HCT116 (cell line): ENCODE measurements around the gene CST8. TPM values are rescaled to one million over a fixed set of nuclear protein-coding genes. Genes with fewer than 3 reads are reported as not detected.

ENCODE experiments used
- ATAC-seq: fragments of 200-7000 bp; cut with Tn5 transposase; 2 replicates; pipeline ENCODE4 v1.9.1; 2020; ENCODE audit warnings: mild to moderate bottlenecking, moderate library complexity
- BruUV-seq: library from RNA; stranded (reverse); fragments of 400-500 nt; replicated peaks from 2 replicates; lab custom pipeline; 2021; lab: Mats Ljungman, UMichigan
- CTCF ChIA-PET: fragments of 300-600 bp; sonication (Branson Sonifier 250); formaldehyde crosslinking; loops from one replicate; lab custom pipeline; 2021; ENCODE audit warnings: antibody characterized with exemption; lab: Charles Lee
- POLR2A ChIA-PET: fragments of 300-600, 350-600 bp; sonication (Branson Sonifier 250); formaldehyde crosslinking; loops from one replicate; lab custom pipeline; 2021; ENCODE audit warnings: antibody characterized with exemption; lab: Charles Lee
- RAD21 ChIA-PET, 2 experiments: fragments of 300-600 bp; sonication (Branson Sonifier 250); formaldehyde crosslinking; loops; one replicate each; lab custom pipeline; 2023; ENCODE audit warnings: low total read pairs in 2 of 2; ENCODE audit not compliant: uncharacterized antibody in 2 of 2, unreplicated experiment in 2 of 2, low non-redundant PET in 1 of 2; lab: Charles Lee
- DNase-seq: peaks from one replicate; pipeline ENCODE4 v3.0.0-alpha.2; 2010; ENCODE audit warnings: low read depth, low spot score
- H2AFZ ChIP-seq: fragments of 200-600 bp; shearing (Covaris generic), sonication (generic); 2 replicates; pipeline ENCODE4 v1.6.1; 2017; ENCODE audit warnings: low read depth, mixed run types, mixed read lengths, antibody characterized with exemption, low read length; ENCODE audit not compliant: poor library complexity, severe bottlenecking
- H3K27ac ChIP-seq: 2 replicates; pipeline ENCODE4 v1.5.1; 2012; ENCODE audit warnings: low read depth, low read length
- H3K27me3 ChIP-seq: fragments of 200-600 bp; sonication (generic); 2 replicates; pipeline ENCODE4 v1.6.1; 2016; ENCODE audit warnings: mixed run types, low read length, mixed read lengths; ENCODE audit not compliant: insufficient read depth
- H3K36me3 ChIP-seq, 2 experiments: fragments of 200-500 bp in 1 of 2; fragments of 200-600 bp in 1 of 2; sonication (Bioruptor generic) in 1 of 2; sonication (generic) in 1 of 2; 2 replicates each; pipeline versions ENCODE4 v1.5.1 to v1.6.1; 2014 to 2016; ENCODE audit warnings: low read length in 2 of 2, inconsistent platforms in 1 of 2, mixed read lengths in 1 of 2, mixed run types in 1 of 2; ENCODE audit not compliant: insufficient read depth in 2 of 2, control insufficient read depth in 1 of 2
- H3K4me1 ChIP-seq, 2 experiments: fragments of 200-600 bp in 1 of 2; sonication (generic) in 1 of 2; 2 replicates each; pipeline versions ENCODE4 v1.5.1 to v1.6.1; 2012 to 2017; ENCODE audit warnings: low read length in 2 of 2, inconsistent platforms in 1 of 2, mild to moderate bottlenecking in 1 of 2, mixed read lengths in 1 of 2, mixed run types in 1 of 2, moderate library complexity in 1 of 2; ENCODE audit not compliant: insufficient read depth in 2 of 2, control insufficient read depth in 1 of 2
- H3K4me2 ChIP-seq: fragments of 200-600 bp; sonication (generic); 2 replicates; pipeline ENCODE4 v1.6.1; 2017; ENCODE audit warnings: mixed run types, low read length, mixed read lengths
- H3K4me3 ChIP-seq, 2 experiments: fragments of 200-600 bp in 1 of 2; sonication (generic) in 1 of 2; replicated peaks in 1 of 2; 2 replicates each; pipeline ENCODE4 v1.5.1; 2011 to 2016; ENCODE audit warnings: low read length in 2 of 2, control low read depth in 1 of 2, low read depth in 1 of 2, mild to moderate bottlenecking in 1 of 2, mixed read lengths in 1 of 2, mixed run types in 1 of 2
- H3K79me2 ChIP-seq: fragments of 200-600 bp; sonication (generic); 2 replicates; pipeline ENCODE4 v1.6.1; 2017; ENCODE audit warnings: mild to moderate bottlenecking, mixed run types, low read length, moderate library complexity, mixed read lengths; ENCODE audit not compliant: insufficient read depth
- H3K9ac ChIP-seq: fragments of 200-600 bp; sonication (generic); 2 replicates; pipeline ENCODE4 v1.6.1; 2016; ENCODE audit warnings: low read length, mixed read lengths
- H3K9me2 ChIP-seq: fragments of 200-600 bp; sonication (generic), shearing (Covaris generic); 2 replicates; pipeline ENCODE4 v1.6.1; 2017; ENCODE audit warnings: mixed run types, mild to moderate bottlenecking, moderate library complexity; ENCODE audit not compliant: insufficient read depth
- H3K9me3 ChIP-seq, 2 experiments: fragments of 200-500 bp in 1 of 2; fragments of 200-600 bp in 1 of 2; sonication (Bioruptor generic) in 1 of 2; sonication (generic) in 1 of 2; 2 replicates each; pipeline ENCODE4 v1.6.1; 2014 to 2017; ENCODE audit warnings: low read length in 2 of 2, mixed read lengths in 2 of 2, inconsistent platforms in 1 of 2, low read depth in 1 of 2, mild to moderate bottlenecking in 1 of 2, mixed run types in 1 of 2, moderate library complexity in 1 of 2; ENCODE audit not compliant: control insufficient read depth in 1 of 2, insufficient read depth in 1 of 2
- H4K20me1 ChIP-seq: fragments of 200-600 bp; sonication (generic), shearing (Covaris generic); 2 replicates; pipeline ENCODE4 v1.6.1; 2017; ENCODE audit warnings: mixed run types, mild to moderate bottlenecking, moderate library complexity; ENCODE audit not compliant: insufficient read depth
- CBX3 ChIP-seq: IDR thresholded peaks from 2 replicates; pipeline ENCODE4 v1.6.1; 2012; ENCODE audit warnings: low read depth
- CEBPB ChIP-seq: IDR thresholded peaks from 2 replicates; pipeline ENCODE4 v1.6.1; 2012; ENCODE audit warnings: low read depth
- CTCF ChIP-seq, 3 experiments: fragments of 200-600 bp in 1 of 3; sonication (generic) in 1 of 3; IDR thresholded peaks in 2 of 3; conservative IDR thresholded peaks in 1 of 3; 2 replicates each; pipeline ENCODE4 v1.5.1; 2012 to 2017; ENCODE audit warnings: low read depth in 2 of 3, low read length in 2 of 3, antibody characterized with exemption in 1 of 3, borderline replicate concordance in 1 of 3, control low read depth in 1 of 3, mild to moderate bottlenecking in 1 of 3, mixed read lengths in 1 of 3, mixed run types in 1 of 3, moderate library complexity in 1 of 3; ENCODE audit not compliant: insufficient read depth in 1 of 3
- ELF1 ChIP-seq: IDR thresholded peaks from 2 replicates; pipeline ENCODE4 v1.6.1; 2012; ENCODE audit warnings: low read depth, borderline replicate concordance
- EZH2 ChIP-seq: fragments of 200-600 bp; sonication (generic); IDR thresholded peaks from 2 replicates; pipeline ENCODE4 v1.6.1; 2017; ENCODE audit warnings: antibody characterized with exemption, mixed run types
- EZH2phosphoT487 ChIP-seq: fragments of 200-600 bp; IDR thresholded peaks from 2 replicates; pipeline ENCODE4 v1.6.1; 2018; ENCODE audit warnings: antibody characterized with exemption, borderline replicate concordance
- JUND ChIP-seq: IDR thresholded peaks from 2 replicates; pipeline ENCODE4 v1.6.1; 2012
- RAD21 ChIP-seq: IDR thresholded peaks from 2 replicates; pipeline ENCODE4 v1.6.1; 2012; ENCODE audit warnings: low read depth, mild to moderate bottlenecking
- SIN3A ChIP-seq: IDR thresholded peaks from 2 replicates; pipeline ENCODE4 v1.6.1; 2012; ENCODE audit warnings: low read depth
- SP1 ChIP-seq: IDR thresholded peaks from 2 replicates; pipeline ENCODE4 v1.6.1; 2012; ENCODE audit warnings: low read depth
- SRF ChIP-seq: IDR thresholded peaks from 2 replicates; pipeline ENCODE4 v1.6.1; 2012; ENCODE audit warnings: low read depth
- TCF7L2 ChIP-seq: IDR thresholded peaks from 2 replicates; pipeline ENCODE4 v1.7.0; 2011; ENCODE audit warnings: borderline replicate concordance, inconsistent platforms; ENCODE audit not compliant: insufficient read depth, insufficient read length; ENCODE audit errors: extremely low read depth
- YY1 ChIP-seq: IDR thresholded peaks from 2 replicates; pipeline ENCODE4 v1.6.1; 2011; ENCODE audit warnings: low read length, low read depth, moderate library complexity, mild to moderate bottlenecking; ENCODE audit not compliant: insufficient replicate concordance; ENCODE audit errors: extremely low read depth
- ZFX ChIP-seq: fragments of 450-650 bp; IDR thresholded peaks from 2 replicates; pipeline ENCODE4 v1.6.1; 2017
- ZNF274 ChIP-seq: fragments of 200-500 bp; sonication (Bioruptor generic); IDR thresholded peaks from 2 replicates; pipeline ENCODE4 v1.6.1; 2014; ENCODE audit warnings: mild to moderate bottlenecking, low read depth, low read length, inconsistent platforms
- intact Hi-C: fragments of 100-400 bp; cut with micrococcal nuclease; formaldehyde crosslinking; loops from 2 replicates; pipeline ENCODE4 v1.10.0; 2022
- total RNA-seq: library from RNA; stranded (reverse); gene quantifications from one replicate; pipeline ENCODE4 v1.2.1, GENCODE V29; 2021; ENCODE audit not compliant: unreplicated experiment
- TF ChIP-seq, protein P1 (sequence below): IDR thresholded peaks from 2 replicates; pipeline ENCODE4 v1.6.1; 2011; ENCODE audit warnings: mild to moderate bottlenecking, low read length, moderate library complexity; ENCODE audit not compliant: insufficient replicate concordance; ENCODE audit errors: extremely low read depth
- TF ChIP-seq, protein P2 (sequence below): IDR thresholded peaks from 2 replicates; pipeline ENCODE4 v1.6.1; 2012
- TF ChIP-seq, protein P3 (sequence below): IDR thresholded peaks from 2 replicates; pipeline ENCODE4 v1.6.1; 2012; ENCODE audit warnings: low read depth

Gene CST8
- total RNA-seq, 1 experiment from 2014 or later = not detected

DNA sequence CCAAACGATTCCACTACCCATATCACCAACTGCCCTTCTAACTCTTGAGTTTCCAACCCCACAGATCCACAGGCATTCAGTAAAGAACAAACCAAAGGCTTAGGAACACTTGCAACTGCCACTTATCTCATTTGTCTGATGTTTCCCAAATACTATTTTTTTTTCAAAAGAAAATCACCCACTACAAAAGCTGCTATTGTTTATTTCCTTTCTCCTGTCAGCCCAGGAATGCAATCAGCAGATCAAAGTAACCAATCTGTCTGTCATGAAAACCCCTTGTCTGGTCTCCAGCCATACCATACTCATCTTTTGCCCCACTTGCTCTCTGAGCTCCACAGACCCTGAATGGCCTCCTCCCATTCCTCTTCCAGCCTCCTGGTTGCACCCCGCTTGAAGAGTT lies 8.8 kb upstream of the CST8 start:
- Histone ChIP-seq H3K79me2 (no peaks in the 10 kb centered on the region), H3K4me3 (no peak overlapping the region), H3K27ac (no peak overlapping the region), H4K20me1 (no peaks in the 10 kb centered on the region), H3K4me1 (no peaks in the 10 kb centered on the region), H3K36me3 (no peaks in the 10 kb centered on the region), H3K27me3 (peaks cover 18% of the 10 kb centered on the region), H2AFZ (no peak overlapping the region), H3K9me2 (no peaks in the 10 kb centered on the region), H3K9ac (no peak overlapping the region), H3K9me3 (no peaks in the 10 kb centered on the region), H3K4me2 (no peak overlapping the region)
- POLR2A ChIA-PET = no interaction called here
- TF ChIP-seq EZH2 (no peak), CTCF (IDR thresholded peaks at IDR 0.05 in 2 of 3, conservative IDR thresholded peaks at IDR 0.05 in 1 of 3; ENCODE audit: borderline replicate concordance in 1 of 3, insufficient read depth in 1 of 3, low read depth in 2 of 3, low read length in 2 of 3) (no peak), SP1 (no peak), RAD21 (no peak), CBX3 (no peak), EZH2phosphoT487 (no peak), ZNF274 (no peak), SIN3A (no peak), SRF (no peak), YY1 (no peak), TCF7L2 (no peak), JUND (no peak), CEBPB (no peak), ELF1 (no peak), ZFX (no peak)
- TF ChIP-seq, protein P1, sequence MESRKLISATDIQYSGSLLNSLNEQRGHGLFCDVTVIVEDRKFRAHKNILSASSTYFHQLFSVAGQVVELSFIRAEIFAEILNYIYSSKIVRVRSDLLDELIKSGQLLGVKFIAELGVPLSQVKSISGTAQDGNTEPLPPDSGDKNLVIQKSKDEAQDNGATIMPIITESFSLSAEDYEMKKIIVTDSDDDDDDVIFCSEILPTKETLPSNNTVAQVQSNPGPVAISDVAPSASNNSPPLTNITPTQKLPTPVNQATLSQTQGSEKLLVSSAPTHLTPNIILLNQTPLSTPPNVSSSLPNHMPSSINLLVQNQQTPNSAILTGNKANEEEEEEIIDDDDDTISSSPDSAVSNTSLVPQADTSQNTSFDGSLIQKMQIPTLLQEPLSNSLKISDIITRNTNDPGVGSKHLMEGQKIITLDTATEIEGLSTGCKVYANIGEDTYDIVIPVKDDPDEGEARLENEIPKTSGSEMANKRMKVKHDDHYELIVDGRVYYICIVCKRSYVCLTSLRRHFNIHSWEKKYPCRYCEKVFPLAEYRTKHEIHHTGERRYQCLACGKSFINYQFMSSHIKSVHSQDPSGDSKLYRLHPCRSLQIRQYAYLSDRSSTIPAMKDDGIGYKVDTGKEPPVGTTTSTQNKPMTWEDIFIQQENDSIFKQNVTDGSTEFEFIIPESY = no peak
- TF ChIP-seq, protein P2, sequence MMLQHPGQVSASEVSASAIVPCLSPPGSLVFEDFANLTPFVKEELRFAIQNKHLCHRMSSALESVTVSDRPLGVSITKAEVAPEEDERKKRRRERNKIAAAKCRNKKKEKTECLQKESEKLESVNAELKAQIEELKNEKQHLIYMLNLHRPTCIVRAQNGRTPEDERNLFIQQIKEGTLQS = no peak
- TF ChIP-seq, protein P3, sequence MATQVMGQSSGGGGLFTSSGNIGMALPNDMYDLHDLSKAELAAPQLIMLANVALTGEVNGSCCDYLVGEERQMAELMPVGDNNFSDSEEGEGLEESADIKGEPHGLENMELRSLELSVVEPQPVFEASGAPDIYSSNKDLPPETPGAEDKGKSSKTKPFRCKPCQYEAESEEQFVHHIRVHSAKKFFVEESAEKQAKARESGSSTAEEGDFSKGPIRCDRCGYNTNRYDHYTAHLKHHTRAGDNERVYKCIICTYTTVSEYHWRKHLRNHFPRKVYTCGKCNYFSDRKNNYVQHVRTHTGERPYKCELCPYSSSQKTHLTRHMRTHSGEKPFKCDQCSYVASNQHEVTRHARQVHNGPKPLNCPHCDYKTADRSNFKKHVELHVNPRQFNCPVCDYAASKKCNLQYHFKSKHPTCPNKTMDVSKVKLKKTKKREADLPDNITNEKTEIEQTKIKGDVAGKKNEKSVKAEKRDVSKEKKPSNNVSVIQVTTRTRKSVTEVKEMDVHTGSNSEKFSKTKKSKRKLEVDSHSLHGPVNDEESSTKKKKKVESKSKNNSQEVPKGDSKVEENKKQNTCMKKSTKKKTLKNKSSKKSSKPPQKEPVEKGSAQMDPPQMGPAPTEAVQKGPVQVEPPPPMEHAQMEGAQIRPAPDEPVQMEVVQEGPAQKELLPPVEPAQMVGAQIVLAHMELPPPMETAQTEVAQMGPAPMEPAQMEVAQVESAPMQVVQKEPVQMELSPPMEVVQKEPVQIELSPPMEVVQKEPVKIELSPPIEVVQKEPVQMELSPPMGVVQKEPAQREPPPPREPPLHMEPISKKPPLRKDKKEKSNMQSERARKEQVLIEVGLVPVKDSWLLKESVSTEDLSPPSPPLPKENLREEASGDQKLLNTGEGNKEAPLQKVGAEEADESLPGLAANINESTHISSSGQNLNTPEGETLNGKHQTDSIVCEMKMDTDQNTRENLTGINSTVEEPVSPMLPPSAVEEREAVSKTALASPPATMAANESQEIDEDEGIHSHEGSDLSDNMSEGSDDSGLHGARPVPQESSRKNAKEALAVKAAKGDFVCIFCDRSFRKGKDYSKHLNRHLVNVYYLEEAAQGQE = no peak
- no TSS peak for BruUV-seq
- CTCF ChIA-PET = no interaction called here
- RAD21 ChIA-PET = no interaction called here
- DNase-seq = no peak
- intact Hi-C loops = no loop called here
- ATAC-seq = no peak
